H9 (cell line): ENCODE results near the gene OSBPL10. TPM values are rescaled to one million over a fixed set of nuclear protein-coding genes. Genes with fewer than 3 reads are reported as not detected.

ENCODE experiments used
- DNase-seq: peaks from one replicate; pipeline ENCODE4 v3.0.0-alpha.2; 2017
- H2AFZ ChIP-seq: one replicate; pipeline ENCODE4 v1.6.1; 2013; ENCODE audit warnings: mild to moderate bottlenecking, low read length, control low read depth, moderate library complexity
- H2AK5ac ChIP-seq: 2 replicates; pipeline ENCODE4 v1.6.1; 2013; ENCODE audit warnings: low read length, control low read depth, mixed read lengths; ENCODE audit not compliant: insufficient read length
- H2BK120ac ChIP-seq: one replicate; pipeline ENCODE4 v1.6.1; 2013; ENCODE audit warnings: low read depth, mild to moderate bottlenecking, low read length, control low read depth, inconsistent platforms; ENCODE audit not compliant: poor library complexity, severe bottlenecking
- H2BK12ac ChIP-seq: 2 replicates; pipeline ENCODE4 v1.6.1; 2013; ENCODE audit warnings: low read length, control low read depth, mixed read lengths, low read depth; ENCODE audit not compliant: insufficient read length
- H2BK15ac ChIP-seq: 2 replicates; pipeline ENCODE4 v1.6.1; 2013; ENCODE audit warnings: low read depth, low read length, control low read depth
- H2BK20ac ChIP-seq: one replicate; pipeline ENCODE4 v1.6.1; 2013; ENCODE audit warnings: low read depth, mild to moderate bottlenecking, low read length, control low read depth, inconsistent platforms; ENCODE audit not compliant: poor library complexity, severe bottlenecking
- H2BK5ac ChIP-seq: 2 replicates; pipeline ENCODE4 v1.6.1; 2013; ENCODE audit warnings: low read length, control low read depth, mixed read lengths; ENCODE audit not compliant: insufficient read length
- H3K14ac ChIP-seq: 2 replicates; pipeline ENCODE4 v1.6.1; 2013; ENCODE audit warnings: low read length, control low read depth; ENCODE audit not compliant: insufficient read depth
- H3K18ac ChIP-seq: 2 replicates; pipeline ENCODE4 v1.6.1; 2013; ENCODE audit warnings: low read depth, mild to moderate bottlenecking, mixed read lengths, low read length, control low read depth; ENCODE audit not compliant: insufficient read length
- H3K23ac ChIP-seq: 2 replicates; pipeline ENCODE4 v1.6.1; 2013; ENCODE audit warnings: low read length, control low read depth, mixed read lengths, low read depth; ENCODE audit not compliant: insufficient read length
- H3K23me2 ChIP-seq: 2 replicates; pipeline ENCODE4 v1.6.1; 2013; ENCODE audit warnings: low read depth, mild to moderate bottlenecking, mixed read lengths, low read length, control low read depth; ENCODE audit not compliant: insufficient read length, poor library complexity, severe bottlenecking
- H3K27ac ChIP-seq: 2 replicates; pipeline ENCODE4 v1.5.1; 2013; ENCODE audit warnings: low read length, control low read depth, mixed read lengths, low read depth; ENCODE audit not compliant: insufficient read length
- H3K27me3 ChIP-seq: 2 replicates; pipeline ENCODE4 v1.6.1; 2013; ENCODE audit warnings: low read length, control low read depth, inconsistent platforms; ENCODE audit not compliant: insufficient read depth
- H3K4ac ChIP-seq: 2 replicates; pipeline ENCODE4 v1.6.1; 2013; ENCODE audit warnings: low read depth, mild to moderate bottlenecking, control low read depth, inconsistent platforms, low read length, moderate library complexity
- H3K4me1 ChIP-seq: 2 replicates; pipeline ENCODE4 v1.6.1; 2013; ENCODE audit warnings: low read length, control low read depth, inconsistent platforms; ENCODE audit not compliant: insufficient read depth
- H3K4me2 ChIP-seq: 2 replicates; pipeline ENCODE4 v1.6.1; 2013; ENCODE audit warnings: low read length, control low read depth, mixed read lengths; ENCODE audit not compliant: insufficient read length, insufficient read depth
- H3K56ac ChIP-seq: 2 replicates; pipeline ENCODE4 v1.6.1; 2013; ENCODE audit warnings: low read depth, mild to moderate bottlenecking, mixed read lengths, low read length, control low read depth; ENCODE audit not compliant: insufficient read length
- H3K79me1 ChIP-seq: 2 replicates; pipeline ENCODE4 v1.6.1; 2013; ENCODE audit warnings: low read depth, mild to moderate bottlenecking, moderate library complexity, low read length, control low read depth, inconsistent platforms; ENCODE audit not compliant: insufficient read depth, poor library complexity, severe bottlenecking
- H3K79me2 ChIP-seq: 2 replicates; pipeline ENCODE4 v1.6.1; 2013; ENCODE audit warnings: low read length, control low read depth, inconsistent platforms; ENCODE audit not compliant: insufficient read depth
- H3K9ac ChIP-seq: 2 replicates; pipeline ENCODE4 v1.6.1; 2013; ENCODE audit warnings: low read length, control low read depth, mixed read lengths; ENCODE audit not compliant: insufficient read length; ENCODE audit errors: extremely low read depth
- H3K9me3 ChIP-seq: one replicate; pipeline ENCODE4 v1.6.1; 2013; ENCODE audit warnings: low read depth, low read length, inconsistent platforms; ENCODE audit not compliant: control insufficient read depth
- H3T11ph ChIP-seq: one replicate; pipeline ENCODE4 v1.6.1; 2013; ENCODE audit warnings: mild to moderate bottlenecking, low read length, control low read depth, inconsistent platforms
- H4K20me1 ChIP-seq: one replicate; pipeline ENCODE4 v1.6.1; 2013; ENCODE audit not compliant: control insufficient read depth, insufficient read length, insufficient read depth
- H4K5ac ChIP-seq: 2 replicates; pipeline ENCODE4 v1.6.1; 2013; ENCODE audit warnings: low read depth, mild to moderate bottlenecking, mixed read lengths, low read length, control low read depth; ENCODE audit not compliant: insufficient read length
- H4K8ac ChIP-seq: replicated peaks from 2 replicates; pipeline ENCODE4 v1.6.1; 2013; ENCODE audit warnings: low read length, control low read depth, mixed read lengths, low read depth; ENCODE audit not compliant: insufficient read length
- H4K91ac ChIP-seq: 2 replicates; pipeline ENCODE4 v1.6.1; 2013; ENCODE audit warnings: low read depth, mild to moderate bottlenecking, moderate library complexity, mixed read lengths, low read length, control low read depth; ENCODE audit not compliant: insufficient read length
- H3K27ac Mint-ChIP-seq, 3 experiments: 2 replicates in 2 of 3; 3 replicates in 1 of 3; pipeline ENCODE4 v1.8.0; 2020 to 2021; ENCODE audit warnings: mixed read lengths in 3 of 3, mild to moderate bottlenecking in 1 of 3, moderate library complexity in 1 of 3
- H3K27me3 Mint-ChIP-seq: 2 replicates; pipeline ENCODE4 v1.8.0; 2021; ENCODE audit warnings: low read depth, mild to moderate bottlenecking, moderate library complexity, mixed read lengths
- H3K36me3 Mint-ChIP-seq, 3 experiments: 2 replicates in 2 of 3; 3 replicates in 1 of 3; pipeline ENCODE4 v1.8.0; 2020 to 2021; ENCODE audit warnings: low read depth in 3 of 3, mixed read lengths in 3 of 3; ENCODE audit not compliant: insufficient read depth in 1 of 3
- H3K4me1 Mint-ChIP-seq, 2 experiments: 2 replicates each; pipeline ENCODE4 v1.8.0; 2020; ENCODE audit warnings: mixed read lengths in 2 of 2
- H3K4me3 Mint-ChIP-seq, 2 experiments: 2 replicates in 1 of 2; 3 replicates in 1 of 2; pipeline ENCODE4 v1.8.0; 2020 to 2021; ENCODE audit warnings: mild to moderate bottlenecking in 2 of 2, mixed read lengths in 2 of 2, moderate library complexity in 1 of 2
- H3K9me3 Mint-ChIP-seq, 2 experiments: 2 replicates in 1 of 2; 3 replicates in 1 of 2; pipeline ENCODE4 v1.8.0; 2020; ENCODE audit warnings: mild to moderate bottlenecking in 2 of 2, mixed read lengths in 2 of 2, moderate library complexity in 1 of 2
- CTCF ChIP-seq: fragments of 200-600 bp; sonication (generic); conservative IDR thresholded peaks from 3 replicates; pipeline ENCODE4 v1.8.0; 2021; ENCODE audit warnings: antibody characterized with exemption, mild to moderate bottlenecking
- WGBS: extraction: QIAGEN DNeasy Blood & Tissue Kit; methylation state at CpG from one replicate; pipeline ENCODE4 v1.1.7; 2013; ENCODE audit warnings: missing lambda C conversion rate, low lambda C conversion rate, mixed read lengths; ENCODE audit not compliant: insufficient read length; ENCODE audit errors: extremely low coverage; 5-methylcytosine and 5-hydroxymethylcytosine counted together
- total RNA-seq: library from RNA; stranded (reverse); gene quantifications from 2 replicates; pipeline ENCODE4 v1.2.1, GENCODE V29; 2021

The OSBPL10 gene
- total RNA-seq, 1 experiment from 2014 or later = 42.7 TPM

DNA sequence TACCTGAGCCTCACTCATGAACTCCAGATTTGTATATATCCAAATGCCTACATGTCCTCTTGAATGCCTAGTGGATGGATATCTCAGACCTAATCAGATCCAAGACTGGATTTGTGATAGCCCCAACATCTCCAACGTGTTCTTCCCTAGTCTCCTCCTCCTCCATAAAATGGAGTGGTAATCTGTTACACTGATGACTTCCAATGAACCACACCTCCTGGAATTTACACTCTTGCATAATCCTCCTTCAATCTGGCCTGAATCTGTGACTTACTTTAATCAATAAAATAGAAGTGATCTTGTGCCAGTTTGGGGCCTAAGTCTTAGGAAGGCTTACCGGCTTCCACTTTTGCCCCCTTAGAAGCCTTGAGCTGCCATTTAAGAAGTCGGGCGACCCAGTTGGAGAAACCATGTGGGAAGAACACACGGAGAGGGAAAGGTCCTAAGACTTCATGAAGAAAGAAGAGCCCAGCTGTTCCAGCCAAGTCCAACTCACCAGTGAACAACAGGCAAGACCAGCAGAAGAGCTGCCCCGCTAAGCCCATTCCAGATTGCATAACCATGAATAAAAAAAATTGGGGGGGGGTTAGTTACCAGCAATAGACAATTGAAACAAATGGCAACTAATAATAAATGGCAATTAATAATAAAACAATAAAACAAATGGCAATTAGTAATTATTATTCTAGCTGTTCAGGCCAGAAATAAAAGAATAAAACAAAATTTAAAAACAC, 284.1 kb downstream of the OSBPL10 start:
- Histone ChIP-seq H3K4ac (no peak overlapping the region), H3K4me1 (no peaks in the 10 kb centered on the region; the same call in 1 of the 2 replicates), H3K18ac (no peak overlapping the region), H2BK12ac (no peak overlapping the region), H2AK5ac (no peak overlapping the region), H3T11ph (no peak overlapping the region), H4K5ac (no peak overlapping the region), H4K8ac (no peak overlapping the region), H3K14ac (no peak overlapping the region), H3K4me2 (no peak overlapping the region), H3K56ac (no peak overlapping the region), H3K79me1 (no peaks in the 10 kb centered on the region), H3K27ac (no peak overlapping the region), H2BK20ac (no peak overlapping the region), H3K27me3 (no peaks in the 10 kb centered on the region), H4K91ac (no peak overlapping the region), H4K20me1 (no peaks in the 10 kb centered on the region), H2BK5ac (no peak overlapping the region), H3K23ac (no peak overlapping the region), H2BK120ac (no peak overlapping the region), H3K9me3 (no peaks in the 10 kb centered on the region), H3K79me2 (no peaks in the 10 kb centered on the region; the same call in 1 of the 2 replicates), H3K9ac (no peak overlapping the region), H2AFZ (no peak overlapping the region), H3K23me2 (no peaks in the 10 kb centered on the region), H2BK15ac (no peak overlapping the region)
- H3K36me3 Mint-ChIP-seq = peaks cover 23 to 34% (median 29%) of the 10 kb centered on the region in 3 experiments
- H3K27ac Mint-ChIP-seq = no peak overlapping the region
- H3K4me1 Mint-ChIP-seq = no peaks in the 10 kb centered on the region
- no peak for TF ChIP-seq CTCF
- 0 out of 5 replicates have a peak, but pooled peaks cover 0 to 2% of the 10 kb centered on the region in 2 experiments for H3K9me3 Mint-ChIP-seq
- H3K4me3 Mint-ChIP-seq = no peak overlapping the region
- DNase-seq = no peak
- WGBS = no CpG with 5 or more reads among the region's 6 CpGs
- H3K27me3 Mint-ChIP-seq = no peaks in the 10 kb centered on the region
